MM.1S (cell line): ENCODE measurements around the gene ACSL6.

Experiments used
- DNase-seq: peaks from one replicate; pipeline ENCODE4 v3.0.0-alpha.2; 2015
- H2AFZ ChIP-seq: fragments of 300-600 bp; sonication (generic); 2 replicates; pipeline ENCODE4 v1.6.0; 2016; ENCODE audit warnings: antibody characterized with exemption, low read length
- H3F3A ChIP-seq: fragments of 300-600 bp; sonication (generic); 2 replicates; pipeline ENCODE4 v1.6.1; 2016; ENCODE audit warnings: mild to moderate bottlenecking, antibody characterized with exemption, low read length, moderate library complexity, mixed read lengths; ENCODE audit not compliant: insufficient read depth
- H3K27ac ChIP-seq: fragments of 300-600 bp; sonication (generic); 2 replicates; pipeline ENCODE4 v1.5.1; 2016; ENCODE audit warnings: mild to moderate bottlenecking, low read length
- H3K27me3 ChIP-seq: fragments of 300-600 bp; sonication (generic); replicated peaks from 2 replicates; pipeline ENCODE4 v1.6.0; 2016; ENCODE audit warnings: low read length; ENCODE audit not compliant: insufficient read depth
- H3K36me3 ChIP-seq: fragments of 300-600 bp; sonication (generic); replicated peaks from 2 replicates; pipeline ENCODE4 v1.6.1; 2016; ENCODE audit warnings: mild to moderate bottlenecking, low read length, mixed read lengths; ENCODE audit not compliant: insufficient read depth
- H3K4me1 ChIP-seq: fragments of 300-600 bp; sonication (generic); 2 replicates; pipeline ENCODE4 v1.6.1; 2016; ENCODE audit warnings: low read length, mixed read lengths
- H3K4me2 ChIP-seq: fragments of 300-600 bp; sonication (generic); 2 replicates; pipeline ENCODE4 v1.6.0; 2016; ENCODE audit warnings: low read depth, low read length
- H3K4me3 ChIP-seq: fragments of 300-600 bp; sonication (generic); 2 replicates; pipeline ENCODE4 v1.5.1; 2016; ENCODE audit warnings: low read length, mixed read lengths
- H3K79me2 ChIP-seq: fragments of 300-600 bp; sonication (generic); 2 replicates; pipeline ENCODE4 v1.6.1; 2016; ENCODE audit warnings: mixed run types, low read length, mixed read lengths
- H3K9ac ChIP-seq: fragments of 300-600 bp; sonication (generic); 2 replicates; pipeline ENCODE4 v1.6.1; 2016; ENCODE audit warnings: low read length, mixed read lengths
- H3K9me2 ChIP-seq: fragments of 300-600 bp; sonication (generic); replicated peaks from 2 replicates; pipeline ENCODE4 v1.6.1; 2016; ENCODE audit warnings: mild to moderate bottlenecking, low read length, mixed read lengths; ENCODE audit not compliant: insufficient read depth
- H3K9me3 ChIP-seq: fragments of 300-600 bp; sonication (generic); replicated peaks from 2 replicates; pipeline ENCODE4 v1.6.1; 2016; ENCODE audit warnings: mild to moderate bottlenecking, low read length, mixed read lengths; ENCODE audit not compliant: insufficient read depth
- H4K20me1 ChIP-seq: fragments of 300-600 bp; sonication (generic); 2 replicates; pipeline ENCODE4 v1.6.1; 2016; ENCODE audit warnings: mild to moderate bottlenecking, low read length, moderate library complexity, mixed read lengths; ENCODE audit not compliant: insufficient read depth
- CTCF ChIP-seq: fragments of 300-600 bp; sonication (generic); IDR thresholded peaks from 2 replicates; pipeline ENCODE4 v1.5.1; 2016; ENCODE audit warnings: antibody characterized with exemption, low read length, mixed read lengths
- EZH2 ChIP-seq: fragments of 300-600 bp; sonication (generic); optimal IDR thresholded peaks from 2 replicates; pipeline ENCODE3; 2017; ENCODE audit warnings: low read depth, mild to moderate bottlenecking, antibody characterized with exemption, low read length, mixed read lengths
- EZH2phosphoT487 ChIP-seq: fragments of 300-600 bp; sonication (generic); IDR thresholded peaks from 2 replicates; pipeline ENCODE4 v1.6.1; 2018; ENCODE audit warnings: antibody characterized with exemption, low read length

ACSL6 gene

GRCh38 chr5:132020568-132021339, 9.3 kb upstream of the ACSL6 start:
- no peaks in the 10 kb centered on the region for H3K79me2 ChIP-seq
- H3K9ac ChIP-seq, result peak overlapping the region; percentile 27; the same call in 1 of the 2 replicates
- H3K4me2 ChIP-seq, result peak overlapping the region; percentile 54

GRCh38 chr5:132019857-132020555, 8.5 kb upstream of the ACSL6 start:
- Histone ChIP-seq H3K36me3 (no peaks in the 10 kb centered on the region), H3K9me3 (no peaks in the 10 kb centered on the region), H3K4me3 (no peak overlapping the region), H3F3A (peaks cover 27% of the 10 kb centered on the region), H2AFZ (no peak overlapping the region), H3K79me2 (no peaks in the 10 kb centered on the region), H3K27me3 (peaks cover 76% of the 10 kb centered on the region), H3K9me2 (no peaks in the 10 kb centered on the region), H3K9ac (peak overlapping the region; percentile 27; the same call in 1 of the 2 replicates), H3K4me1 (peaks cover 36% of the 10 kb centered on the region), H3K27ac (peak overlapping the region; percentile 66; the same call in 1 of the 2 replicates), H3K4me2 (peak overlapping the region; percentile 54), H4K20me1 (peaks cover 7% of the 10 kb centered on the region; the same call in 1 of the 2 replicates)
- no peak for TF ChIP-seq EZH2
- peak; percentile 93 for DNase-seq

More at GRCh38 chr5:132020568-132021339, 9.3 kb upstream of the ACSL6 start:
- Histone ChIP-seq H4K20me1 (peaks cover 7% of the 10 kb centered on the region; the same call in 1 of the 2 replicates), H2AFZ (no peak overlapping the region), H3K4me3 (no peak overlapping the region), H3K27me3 (peaks cover 71% of the 10 kb centered on the region), H3K27ac (peak overlapping the region; percentile 66; the same call in 1 of the 2 replicates), H3F3A (peaks cover 27% of the 10 kb centered on the region), H3K36me3 (no peaks in the 10 kb centered on the region), H3K4me1 (peaks cover 36% of the 10 kb centered on the region), H3K9me3 (no peaks in the 10 kb centered on the region), H3K9me2 (no peaks in the 10 kb centered on the region)
- no peak for DNase-seq
- TF ChIP-seq EZH2 (no peak), CTCF (no peak), EZH2phosphoT487 (no peak)

DNA sequence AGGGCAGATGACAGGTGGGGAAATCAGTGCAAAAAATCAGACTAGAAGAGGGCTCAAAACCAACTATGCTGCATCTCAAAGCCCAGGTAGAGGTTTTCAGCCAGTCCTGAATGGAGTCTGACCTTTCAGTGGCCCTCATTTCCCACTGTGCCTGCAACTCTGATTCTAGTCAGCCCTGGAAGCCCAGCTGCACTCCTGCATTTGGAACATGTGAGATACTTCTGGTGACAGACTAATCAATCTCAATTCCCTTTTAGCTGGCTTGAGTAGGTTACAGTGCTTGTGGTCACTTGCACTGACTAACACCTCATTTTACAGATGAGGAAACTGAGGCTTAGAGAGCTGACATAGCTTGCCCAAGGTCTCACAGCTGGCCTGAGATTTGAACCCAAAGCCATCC, 7.9 kb upstream of the ACSL6 start:
- peaks cover 36% of the 10 kb centered on the region for H3K4me1 ChIP-seq
- peaks cover 27% of the 10 kb centered on the region for H3F3A ChIP-seq
- H3K79me2 ChIP-seq, result no peaks in the 10 kb centered on the region
- peak overlapping the region; percentile 54 for H3K4me2 ChIP-seq
- H4K20me1 ChIP-seq, result peaks cover 7% of the 10 kb centered on the region; the same call in 1 of the 2 replicates
- no peaks in the 10 kb centered on the region for H3K36me3 ChIP-seq
- H3K9ac ChIP-seq, result no peak overlapping the region
- H2AFZ ChIP-seq, result no peak overlapping the region
- H3K27ac ChIP-seq, result peak overlapping the region; percentile 66; the same call in 1 of the 2 replicates
- DNase-seq, result no peak
- no peak overlapping the region for H3K4me3 ChIP-seq
- peaks cover 76% of the 10 kb centered on the region for H3K27me3 ChIP-seq
- H3K9me3 ChIP-seq, result no peaks in the 10 kb centered on the region
- H3K9me2 ChIP-seq, result no peaks in the 10 kb centered on the region
- TF ChIP-seq CTCF (no peak), EZH2phosphoT487 (no peak), EZH2 (no peak)
